CD4-positive, alpha-beta T cell (primary cell): Measurements from ENCODE around the gene MYH7. TPM values are rescaled to one million over a fixed set of nuclear protein-coding genes. Genes with fewer than 3 reads are reported as not detected.

Experiments
- ATAC-seq: fragments of 200-7000 bp; cut with Tn5 transposase; one replicate; pipeline ENCODE4 v1.10.0; 2022; ENCODE audit warnings: mild to moderate bottlenecking; ENCODE audit not compliant: poor library complexity
- CTCF ChIA-PET: fragments of 350-600 bp; sonication (Branson Sonifier 250); formaldehyde crosslinking; loops from one replicate; lab custom pipeline; 2021; ENCODE audit warnings: antibody characterized with exemption, inconsistent platforms; lab: Charles Lee
- POLR2A ChIA-PET: fragments of 350-600 bp; sonication (Branson Sonifier 250); formaldehyde crosslinking; loops from one replicate; lab custom pipeline; 2021; ENCODE audit warnings: antibody characterized with exemption, inconsistent platforms; lab: Charles Lee
- DNase-seq, 14 experiments: peaks; one replicate each; pipeline ENCODE4 v3.0.0-alpha.2; 2013 to 2020; ENCODE audit warnings: mixed read lengths in 2 of 14
- H3K27ac ChIP-seq, 2 donors: one replicate each; pipeline versions ENCODE4 v1.5.1 to v1.7.0; 2013; ENCODE audit warnings: low read length in 2 of 2, low read depth in 1 of 2, mild to moderate bottlenecking in 1 of 2
- H3K27me3 ChIP-seq, 2 experiments: 1 replicate in 1 of 2; 2 replicates in 1 of 2; pipeline versions ENCODE4 v1.6.1 to v1.7.0; 2013; ENCODE audit warnings: low read length in 2 of 2, control low read depth in 1 of 2, mild to moderate bottlenecking in 1 of 2, moderate library complexity in 1 of 2; ENCODE audit not compliant: insufficient read depth in 2 of 2, control insufficient read depth in 1 of 2
- H3K36me3 ChIP-seq: one replicate; pipeline ENCODE4 v1.6.1; 2013; ENCODE audit warnings: low read length, control low read depth; ENCODE audit not compliant: insufficient read depth
- H3K4me1 ChIP-seq: one replicate; pipeline ENCODE4 v1.6.1; 2013; ENCODE audit warnings: low read length, control low read depth; ENCODE audit not compliant: insufficient read depth
- H3K4me3 ChIP-seq: one replicate; pipeline ENCODE4 v1.5.1; 2013; ENCODE audit warnings: mild to moderate bottlenecking, low read length, moderate library complexity
- H3K9me3 ChIP-seq, 2 experiments: 1 replicate in 1 of 2; 2 replicates in 1 of 2; pipeline versions ENCODE4 v1.6.1 to v1.7.0; 2013; ENCODE audit warnings: low read length in 2 of 2, mild to moderate bottlenecking in 2 of 2, control low read depth in 1 of 2, moderate library complexity in 1 of 2; ENCODE audit not compliant: control insufficient read depth in 1 of 2, insufficient read depth in 1 of 2
- H3K27ac Mint-ChIP-seq: one replicate; pipeline ENCODE4 v1.8.0; 2020; ENCODE audit warnings: mixed read lengths
- H3K27me3 Mint-ChIP-seq: one replicate; pipeline ENCODE4 v1.8.0; 2021; ENCODE audit warnings: mixed read lengths
- H3K36me3 Mint-ChIP-seq: one replicate; pipeline ENCODE4 v1.8.0; 2021; ENCODE audit warnings: low read depth, mixed read lengths
- H3K4me1 Mint-ChIP-seq: one replicate; pipeline ENCODE4 v1.8.0; 2021; ENCODE audit warnings: low read depth, mixed read lengths
- H3K4me3 Mint-ChIP-seq: one replicate; pipeline ENCODE4 v1.8.0; 2020; ENCODE audit warnings: mild to moderate bottlenecking, mixed read lengths
- H3K9me3 Mint-ChIP-seq: one replicate; pipeline ENCODE4 v1.8.0; 2020; ENCODE audit warnings: mixed read lengths
- CTCF ChIP-seq: fragments of 200-600 bp; IDR thresholded peaks from one replicate; pipeline ENCODE4 v1.8.0; 2022; ENCODE audit warnings: antibody characterized with exemption, mild to moderate bottlenecking
- intact Hi-C, 2 experiments: fragments of 100-400 bp; cut with DNase I in 1 of 2; cut with micrococcal nuclease in 1 of 2; formaldehyde crosslinking; loops; one replicate each; pipeline versions ENCODE4 v1.15.1 to v1.9.0; 2023 to 2025; cut with DNase I, micrococcal nuclease
- total RNA-seq, 174 experiments: library from RNA in 2 of 174; stranded (reverse) in 2 of 174; gene quantifications; one replicate each; pipeline ENCODE4 v1.2.3 and lab custom pipeline; 2021 to 2026

MYH7 gene
- total RNA-seq, 2 experiments from 2014 or later: not detected

GRCh38 chr14:23470947-23471346 lies 35.5 kb upstream of the MYH7 start:
- H3K9me3 ChIP-seq: peaks cover 0 to 3% of the 10 kb centered on the region in 2 experiments
- H3K4me1 ChIP-seq: peaks cover 14% of the 10 kb centered on the region
- Mint-ChIP-seq H3K36me3 (peaks cover 46% of the 10 kb centered on the region), H3K4me3 (no peak overlapping the region), H3K9me3 (no peaks in the 10 kb centered on the region), H3K27me3 (no peaks in the 10 kb centered on the region), H3K4me1 (peaks cover 7% of the 10 kb centered on the region), H3K27ac (no peak overlapping the region)
- no peak for DNase-seq
- intact Hi-C loops: no loop called here
- ATAC-seq: no peak
- ChIA-PET POLR2A (interaction anchor here (1.3 kb wide), 1 partner anchor 881 kb away, joined by 3 read pairs; no protein-coding TSS in a partner anchor), CTCF (interaction anchor here (1.9 kb wide), 1 partner anchor 89 kb away, joined by 5 read pairs; no protein-coding TSS in a partner anchor)
- H3K4me3 ChIP-seq: no peak overlapping the region
- no peak for TF ChIP-seq CTCF
- H3K36me3 ChIP-seq: peaks cover 49% of the 10 kb centered on the region
- no peaks in the 10 kb centered on the region for H3K27me3 ChIP-seq
- no peak overlapping the region for H3K27ac ChIP-seq

- POLR2A ChIA-PET: interaction anchor here (0.6 to 2.1 kb wide), 8 partner anchors 8 to 880 kb away, joined by 3 to 14 read pairs (median 4); partner anchors contain the start of genes AP1G2, HOMEZ, PABPN1 and PPP1R3E
- no peak overlapping the region for H3K27ac Mint-ChIP-seq
- peak; percentile 4 for ATAC-seq
These were observed 34.5 kb upstream of the MYH7 start for GRCh38 chr14:23469906-23470403.

More at GRCh38 chr14:23469906-23470403, 34.5 kb upstream of the MYH7 start:
- peaks cover 7% of the 10 kb centered on the region for H3K4me1 Mint-ChIP-seq
- peaks cover 0 to 3% of the 10 kb centered on the region in 2 experiments for H3K9me3 ChIP-seq
- no peak for TF ChIP-seq CTCF
- H3K27me3 ChIP-seq: no peaks in the 10 kb centered on the region
- H3K36me3 ChIP-seq: peaks cover 39% of the 10 kb centered on the region
- DNase-seq: no peak
- CTCF ChIA-PET: interaction anchor here (1.9 kb wide), 1 partner anchor 90 kb away, joined by 5 read pairs; no protein-coding TSS in a partner anchor
- H3K9me3 Mint-ChIP-seq: no peaks in the 10 kb centered on the region
- H3K4me1 ChIP-seq: peaks cover 14% of the 10 kb centered on the region
- H3K27ac ChIP-seq: peak overlapping the region; percentile 67 to 92
- H3K27me3 Mint-ChIP-seq: no peaks in the 10 kb centered on the region
- no peak overlapping the region for H3K4me3 Mint-ChIP-seq
- intact Hi-C loops: loop anchor here (1.0 to 10.0 kb wide), 4 partner anchors 149 to 977 kb away; partner anchors contain the start of genes DCAF11 (in 1 of the 2), NRL (in 1 of the 2) and PABPN1 (in 1 of the 2)
- peak overlapping the region; percentile 87 for H3K4me3 ChIP-seq
- peaks cover 36% of the 10 kb centered on the region for H3K36me3 Mint-ChIP-seq
